ENCODE results near the gene OR7C2. TPM values are rescaled to one million over a fixed set of nuclear protein-coding genes. Genes with fewer than 3 reads are reported as not detected.
A peak's percentile ranks its signal among the peaks of the same experiment; 100 is the strongest.

Gene OR7C2
- total RNA-seq (not detected), polyA plus RNA-seq (ENCODE audit: insufficient read depth, low read depth, low replicate concordance) (not detected)
- long read RNA-seq, donor 1 = 0 reads
- long read RNA-seq, donor 2 = 0 reads

- H3K4me3 ChIP-seq = no peak within 1 kb of the TSS
- intact Hi-C loops (cut with DNase I; ENCODE audit: low total_unique reads) = no loop called here
- TF ChIP-seq CTCF (IDR thresholded peaks at IDR 0.05) (no peak), POLR2A (IDR thresholded peaks at IDR 0.05) (no peak)
- DNase-seq = no peak
- peaks cover 6% of the 10 kb centered on the region for H3K4me1 ChIP-seq
- H3K36me3 ChIP-seq (ENCODE audit: low read depth, missing control alignments) = no peaks in the 10 kb centered on the region
- 91 to 95% methylated on average over 6 of the region's 6 CpGs for WGBS, 2 donors
- no peaks in the 10 kb centered on the region for H3K9me3 ChIP-seq
- H3K27me3 ChIP-seq = no peaks in the 10 kb centered on the region
- peak within 1 kb of the TSS in 1 of 2 donors; percentile 26 for H3K27ac ChIP-seq
These were observed at the start of gene OR7C2 for GRCh38 chr19:14941189-14941588. OR7C2 (plus strand) TSS chr19:14941489; CDS start chr19:14941489, 0 bp downstream.

- no peaks in the 10 kb centered on the region for H3K9me3 ChIP-seq
- intact Hi-C loops (cut with DNase I; ENCODE audit: low total_unique reads) = no loop called here
- H3K4me3 ChIP-seq = no peak overlapping the region
- 35 to 45% methylated on average over 2 of the region's 2 CpGs for WGBS, 2 donors
- no peak for TF ChIP-seq CTCF (IDR thresholded peaks at IDR 0.05)
- TF ChIP-seq POLR2A (IDR thresholded peaks at IDR 0.05) = no peak
- no peaks in the 10 kb centered on the region for H3K36me3 ChIP-seq (ENCODE audit: low read depth, missing control alignments)
- no peak overlapping the region for H3K27ac ChIP-seq
- H3K4me1 ChIP-seq = no peaks in the 10 kb centered on the region
- H3K27me3 ChIP-seq = no peaks in the 10 kb centered on the region
- DNase-seq = no peak
These were observed 39.5 kb upstream of the OR7C2 start for GRCh38 chr19:14901675-14902260.

- Histone ChIP-seq H3K4me3 (no peak overlapping the region), H3K27ac (no peak overlapping the region), H3K4me1 (no peaks in the 10 kb centered on the region), H3K36me3 (ENCODE audit: low read depth, missing control alignments) (no peaks in the 10 kb centered on the region), H3K27me3 (no peaks in the 10 kb centered on the region), H3K9me3 (no peaks in the 10 kb centered on the region)
- intact Hi-C loops (cut with DNase I; ENCODE audit: low total_unique reads) = no loop called here
- TF ChIP-seq CTCF (IDR thresholded peaks at IDR 0.05) (no peak), POLR2A (IDR thresholded peaks at IDR 0.05) (no peak)
- 78 to 80% methylated on average over 4 of the region's 4 CpGs for WGBS, 2 donors
- DNase-seq = no peak
These were observed 34.6 kb upstream of the OR7C2 start for GRCh38 chr19:14906711-14907110.

GRCh38 chr19:14915116-14915515 lies 26.2 kb upstream of the OR7C2 start:
- Histone ChIP-seq H3K36me3 (ENCODE audit: low read depth, missing control alignments) (no peaks in the 10 kb centered on the region), H3K27ac (no peak overlapping the region), H3K4me3 (no peak overlapping the region), H3K27me3 (no peaks in the 10 kb centered on the region), H3K9me3 (no peaks in the 10 kb centered on the region), H3K4me1 (no peaks in the 10 kb centered on the region)
- intact Hi-C loops (cut with DNase I; ENCODE audit: low total_unique reads) = no loop called here
- DNase-seq = no peak
- TF ChIP-seq CTCF (IDR thresholded peaks at IDR 0.05) = no peak
- no peak for TF ChIP-seq POLR2A (IDR thresholded peaks at IDR 0.05)
- 72 to 75% methylated on average over 6 of the region's 6 CpGs for WGBS, 2 donors

- TF ChIP-seq CTCF (IDR thresholded peaks at IDR 0.05) = no peak
- Histone ChIP-seq H3K27ac (no peak overlapping the region), H3K9me3 (no peaks in the 10 kb centered on the region), H3K36me3 (ENCODE audit: low read depth, missing control alignments) (no peaks in the 10 kb centered on the region), H3K4me3 (no peak overlapping the region), H3K4me1 (no peaks in the 10 kb centered on the region), H3K27me3 (no peaks in the 10 kb centered on the region)
- intact Hi-C loops (cut with DNase I; ENCODE audit: low total_unique reads) = no loop called here
- WGBS, 2 donors = 72 to 74% methylated on average over 5 of the region's 5 CpGs
- DNase-seq = peak; percentile 36
These were observed 24.4 kb upstream of the OR7C2 start for GRCh38 chr19:14916848-14917247.
